Tibial nerve (tissue), 4 donors: Measurements from ENCODE around the gene URGCP. TPM values are rescaled to one million over a fixed set of nuclear protein-coding genes. Genes with fewer than 3 reads are reported as not detected.

Experiments
- DNase-seq, 2 donors: peaks; one replicate each; pipeline ENCODE4 v3.0.0-alpha.2; 2019; ENCODE audit warnings: low spot score in 2 of 2
- H3K27ac ChIP-seq, 4 donors: fragments of 200-600 bp; sonication (generic) in 3 of 4; one replicate each; pipeline ENCODE4 v1.5.1; 2017 to 2019; ENCODE audit warnings: mild to moderate bottlenecking in 1 of 4
- H3K27me3 ChIP-seq, 2 donors: fragments of 200-600 bp; sonication (generic) in 1 of 2; one replicate each; pipeline versions ENCODE4 v1.5.1 to v1.6.0; 2017 to 2019
- H3K36me3 ChIP-seq, 3 donors: fragments of 200-600 bp; sonication (generic); one replicate each; pipeline ENCODE4 v1.5.1; 2018 to 2019
- H3K4me1 ChIP-seq, 4 donors: fragments of 200-600 bp; sonication (generic) in 3 of 4; one replicate each; pipeline ENCODE4 v1.5.1; 2017 to 2019
- H3K4me3 ChIP-seq, 4 donors: fragments of 200-600 bp; sonication (generic) in 3 of 4; one replicate each; pipeline ENCODE4 v1.5.1; 2017 to 2019; ENCODE audit warnings: mild to moderate bottlenecking in 1 of 4, moderate library complexity in 1 of 4
- H3K9me3 ChIP-seq, 4 donors: fragments of 200-600 bp; sonication (generic) in 3 of 4; one replicate each; pipeline ENCODE4 v1.5.1; 2017 to 2019
- EP300 ChIP-seq, 2 donors: sonication (generic); formaldehyde crosslinking; IDR thresholded peaks; one replicate each; pipeline ENCODE4 v1.6.1; 2017; ENCODE audit warnings: antibody characterized with exemption in 2 of 2, mild to moderate bottlenecking in 1 of 2
- POLR2A ChIP-seq, 2 donors: fragments of 450-650 bp; IDR thresholded peaks; one replicate each; pipeline ENCODE4 v1.6.1; 2017; ENCODE audit warnings: antibody characterized with exemption in 2 of 2, mild to moderate bottlenecking in 2 of 2, moderate library complexity in 2 of 2
- WGBS, 2 donors: methylation state at CpG; one replicate each; pipeline ENCODE4 v1.1.5; 2018; 5-methylcytosine and 5-hydroxymethylcytosine counted together
- total RNA-seq, 4 donors: library from RNA; depleted of rRNA; stranded (reverse); fragments of >200 nt; gene quantifications; one replicate each; pipeline ENCODE4 v1.1.0, GENCODE V29; 2016
- TF ChIP-seq, protein P1 (sequence below), 5 experiments: fragments of 200-600 bp in 3 of 5; fragments of 450-650 bp in 2 of 5; sonication (generic) in 3 of 5; IDR thresholded peaks; one replicate each; pipeline ENCODE4 v1.5.1; 2016 to 2019; ENCODE audit warnings: antibody characterized with exemption in 5 of 5, mild to moderate bottlenecking in 3 of 5, moderate library complexity in 2 of 5

URGCP gene
- total RNA-seq, 4 donors from 2014 or later: 25.7 to 32.0 (median 28.8) TPM

- WGBS, 2 donors: 1 to 3% methylated on average over 40 to 56 of the region's 81 CpGs
- Histone ChIP-seq H3K27me3 (no peaks in the 10 kb centered on the region), H3K4me1 (peaks cover 0 to 39% (median 12%) of the 10 kb centered on the region in 4 donors), H3K9me3 (no peaks in the 10 kb centered on the region), H3K27ac (peak within 1 kb of the TSS; percentile 78 to 96 (median 92)), H3K36me3 (peaks cover 0 to 41% (median 5%) of the 10 kb centered on the region in 3 donors), H3K4me3 (peak within 1 kb of the TSS; percentile 80 to 99 (median 91))
- DNase-seq: peak; percentile 93 to 94
- TF ChIP-seq POLR2A (IDR thresholded peaks at IDR 0.05): peak; percentile 49 to 55
- TF ChIP-seq, protein P1, sequence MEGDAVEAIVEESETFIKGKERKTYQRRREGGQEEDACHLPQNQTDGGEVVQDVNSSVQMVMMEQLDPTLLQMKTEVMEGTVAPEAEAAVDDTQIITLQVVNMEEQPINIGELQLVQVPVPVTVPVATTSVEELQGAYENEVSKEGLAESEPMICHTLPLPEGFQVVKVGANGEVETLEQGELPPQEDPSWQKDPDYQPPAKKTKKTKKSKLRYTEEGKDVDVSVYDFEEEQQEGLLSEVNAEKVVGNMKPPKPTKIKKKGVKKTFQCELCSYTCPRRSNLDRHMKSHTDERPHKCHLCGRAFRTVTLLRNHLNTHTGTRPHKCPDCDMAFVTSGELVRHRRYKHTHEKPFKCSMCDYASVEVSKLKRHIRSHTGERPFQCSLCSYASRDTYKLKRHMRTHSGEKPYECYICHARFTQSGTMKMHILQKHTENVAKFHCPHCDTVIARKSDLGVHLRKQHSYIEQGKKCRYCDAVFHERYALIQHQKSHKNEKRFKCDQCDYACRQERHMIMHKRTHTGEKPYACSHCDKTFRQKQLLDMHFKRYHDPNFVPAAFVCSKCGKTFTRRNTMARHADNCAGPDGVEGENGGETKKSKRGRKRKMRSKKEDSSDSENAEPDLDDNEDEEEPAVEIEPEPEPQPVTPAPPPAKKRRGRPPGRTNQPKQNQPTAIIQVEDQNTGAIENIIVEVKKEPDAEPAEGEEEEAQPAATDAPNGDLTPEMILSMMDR (IDR thresholded peaks at IDR 0.05): peak in 1 of 5 experiments; percentile 8
- TF ChIP-seq EP300 (IDR thresholded peaks at IDR 0.05): peak in 1 of 2 donors; percentile 93
Measured at GRCh38 chr7:43869006-43869866, 37.2 kb downstream of the URGCP start, which contains the start of gene MRPS24. Gene MRPS24, minus strand, starts transcription at chr7:43869517. Its CDS starts 22 bp downstream, at chr7:43869495.

- 2 to 6% methylated on average over 6 of the region's 6 CpGs for WGBS, 2 donors
- Histone ChIP-seq H3K9me3 (no peaks in the 10 kb centered on the region), H3K4me3 (peak overlapping the region; percentile 80 to 99 (median 91)), H3K4me1 (peaks cover 0 to 36% (median 12%) of the 10 kb centered on the region in 4 donors), H3K27me3 (no peaks in the 10 kb centered on the region), H3K27ac (peak overlapping the region; percentile 78 to 96 (median 92)), H3K36me3 (peaks cover 0 to 35% (median 5%) of the 10 kb centered on the region in 3 donors)
- TF ChIP-seq POLR2A (IDR thresholded peaks at IDR 0.05): no peak
- TF ChIP-seq, protein P1 (IDR thresholded peaks at IDR 0.05): no peak
- TF ChIP-seq EP300 (IDR thresholded peaks at IDR 0.05): no peak
- DNase-seq: no peak
Measured at GRCh38 chr7:43868681-43869005, 37.8 kb downstream of the URGCP start.

DNA sequence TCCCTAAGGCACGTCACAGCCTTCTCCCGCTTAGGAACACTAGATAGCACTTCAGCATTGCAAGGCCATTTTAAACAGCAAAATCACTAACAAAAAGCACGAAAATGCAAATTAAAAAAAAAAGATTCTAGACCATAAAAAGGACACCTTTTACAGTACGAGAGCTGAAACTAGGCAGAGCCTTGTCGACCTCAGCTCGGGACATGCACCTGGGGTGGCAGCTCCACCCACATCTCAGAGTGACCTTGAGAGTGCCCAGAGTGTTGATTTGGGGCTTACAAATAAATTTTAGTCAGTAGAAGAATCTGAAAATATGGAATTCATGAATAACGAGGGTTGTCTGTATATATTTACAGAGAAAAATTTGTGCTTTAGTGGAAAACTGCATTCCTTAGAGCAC lies 38.2 kb downstream of the URGCP start:
- Histone ChIP-seq H3K36me3 (peaks cover 0 to 35% (median 5%) of the 10 kb centered on the region in 3 donors), H3K27ac (peak overlapping the region in 1 of 4 donors; percentile 93), H3K9me3 (no peaks in the 10 kb centered on the region), H3K27me3 (no peaks in the 10 kb centered on the region), H3K4me1 (peaks cover 0 to 32% (median 11%) of the 10 kb centered on the region in 4 donors), H3K4me3 (peak overlapping the region in 1 of 4 donors; percentile 96)
- WGBS, 2 donors: 67% methylated on average over 7 of the region's 7 CpGs
- TF ChIP-seq, protein P1 (IDR thresholded peaks at IDR 0.05): no peak
- no peak for TF ChIP-seq POLR2A (IDR thresholded peaks at IDR 0.05)
- TF ChIP-seq EP300 (IDR thresholded peaks at IDR 0.05): no peak
- DNase-seq: no peak

- TF ChIP-seq, protein P1 (IDR thresholded peaks at IDR 0.05): no peak
- TF ChIP-seq POLR2A (IDR thresholded peaks at IDR 0.05) (no peak), EP300 (IDR thresholded peaks at IDR 0.05) (no peak)
- H3K9me3 ChIP-seq: no peaks in the 10 kb centered on the region
- peaks cover 0 to 35% (median 5%) of the 10 kb centered on the region in 3 donors for H3K36me3 ChIP-seq
- H3K27ac ChIP-seq: no peak overlapping the region
- H3K4me1 ChIP-seq: peaks cover 0 to 16% (median 4%) of the 10 kb centered on the region in 4 donors
- 96% methylated on average over 3 of the region's 3 CpGs for WGBS, 2 donors
- H3K4me3 ChIP-seq: no peak overlapping the region
- H3K27me3 ChIP-seq: no peaks in the 10 kb centered on the region
- no peak for DNase-seq
Measured at GRCh38 chr7:43865277-43865676, 41.1 kb downstream of the URGCP start.

GRCh38 chr7:43864126-43864525 lies 42.3 kb downstream of the URGCP start:
- H3K4me1 ChIP-seq: peaks cover 0 to 10% (median 4%) of the 10 kb centered on the region in 4 donors
- no peaks in the 10 kb centered on the region for H3K9me3 ChIP-seq
- no peak overlapping the region for H3K4me3 ChIP-seq
- H3K27me3 ChIP-seq: no peaks in the 10 kb centered on the region
- DNase-seq: no peak
- TF ChIP-seq EP300 (IDR thresholded peaks at IDR 0.05): no peak
- TF ChIP-seq POLR2A (IDR thresholded peaks at IDR 0.05): no peak
- TF ChIP-seq, protein P1 (IDR thresholded peaks at IDR 0.05): no peak
- no peak overlapping the region for H3K27ac ChIP-seq
- 88 to 91% methylated on average over 8 of the region's 8 CpGs for WGBS, 2 donors
- peaks cover 0 to 35% (median 5%) of the 10 kb centered on the region in 3 donors for H3K36me3 ChIP-seq
